H1 (cell line): ENCODE measurements around the gene CASZ1. TPM values are rescaled to one million over a fixed set of nuclear protein-coding genes. Genes with fewer than 3 reads are reported as not detected.

ENCODE experiments used
- BRCA1 ChIP-seq: IDR thresholded peaks from 2 replicates; pipeline ENCODE4 v1.6.1; 2012; ENCODE audit warnings: low read depth, low read length, improper control_type of control experiment
- CHD7 ChIP-seq: fragments of 300-600 bp; sonication (generic); IDR thresholded peaks from 2 replicates; pipeline ENCODE4 v1.7.1; 2012; ENCODE audit warnings: low read length, moderate library complexity, mild to moderate bottlenecking, inconsistent platforms; ENCODE audit not compliant: insufficient replicate concordance
- CREB1 ChIP-seq: IDR thresholded peaks from 2 replicates; pipeline ENCODE4 v1.6.1; 2012; ENCODE audit warnings: inconsistent platforms
- E2F6 ChIP-seq: IDR thresholded peaks from 2 replicates; pipeline ENCODE4 v1.6.1; 2012; ENCODE audit warnings: inconsistent platforms
- EGR1 ChIP-seq: IDR thresholded peaks from 2 replicates; pipeline ENCODE4 v1.6.1; 2011; ENCODE audit warnings: low read depth, low read length, borderline replicate concordance
- FOSL1 ChIP-seq: IDR thresholded peaks from 2 replicates; pipeline ENCODE4 v1.6.1; 2011; ENCODE audit warnings: mild to moderate bottlenecking, low read depth, low read length, moderate library complexity; ENCODE audit not compliant: insufficient read depth
- JUN ChIP-seq: IDR thresholded peaks from 2 replicates; pipeline ENCODE4 v1.6.1; 2011; ENCODE audit warnings: low read depth, mild to moderate bottlenecking, improper control_type of control experiment, low read length
- KDM5A ChIP-seq: fragments of 200-600 bp; IDR thresholded peaks from 2 replicates; pipeline ENCODE4 v1.7.1; 2012; ENCODE audit warnings: mild to moderate bottlenecking, low read length, inconsistent platforms, mixed read lengths
- POLR2A ChIP-seq, 2 experiments: IDR thresholded peaks; 1 replicate in 1 of 2; 2 replicates in 1 of 2; pipeline ENCODE4 v1.6.1; 2011; ENCODE audit warnings: low read depth in 2 of 2, low read length in 2 of 2, mild to moderate bottlenecking in 2 of 2; ENCODE audit errors: control extremely low read depth in 1 of 2
- SP2 ChIP-seq: IDR thresholded peaks from 2 replicates; pipeline ENCODE4 v1.6.1; 2012; ENCODE audit warnings: mild to moderate bottlenecking, low read length, inconsistent platforms
- SUZ12 ChIP-seq: fragments of 200-600 bp; sonication (generic); IDR thresholded peaks from 2 replicates; pipeline ENCODE4 v1.6.1; 2012; ENCODE audit warnings: mild to moderate bottlenecking, inconsistent platforms, low read length, moderate library complexity, mixed read lengths
- TCF12 ChIP-seq: IDR thresholded peaks from 2 replicates; pipeline ENCODE4 v1.6.1; 2011; ENCODE audit warnings: low read depth, mild to moderate bottlenecking, low read length
- polyA plus RNA-seq, 7 experiments: library from polyadenylated mRNA; depleted of rRNA in 3 of 7; stranded (reverse) in 5 of 7; unstranded in 2 of 7; fragments of >200 nt in 5 of 7; fragments of 200-250 nt in 2 of 7; gene quantifications; 1 replicate in 5 of 7; 2 replicates in 1 of 7; 4 replicates in 1 of 7; pipeline versions ENCODE4 v1.2.1 to v1.2.3, GENCODE V29; 2011 to 2013; ENCODE audit warnings: missing spikeins in 2 of 7, mixed read lengths in 2 of 7
- total RNA-seq: library from RNA; stranded (reverse); fragmentation: NEBNext Ultra II Directional; extraction: Animal tissue kit (Norgen Biotek cat#: 25700); gene quantifications from 2 replicates; pipeline ENCODE4 v1.2.1, GENCODE V29; 2021

Gene CASZ1
- total and polyA plus RNA-seq, 2 of the 8 experiments (the other 6 are each of a cell fraction or from before 2014, with no cell fraction given) = 4.4 to 7.7 TPM

- TF ChIP-seq CHD7 (no peak), SUZ12 (no peak), SP2 (no peak), TCF12 (no peak), POLR2A (IDR thresholded peaks at IDR 0.05; ENCODE audit: control extremely low read depth in 1 of 2, low read depth in 2 of 2, low read length in 2 of 2) (no peak), E2F6 (no peak), CREB1 (no peak), JUN (no peak), FOSL1 (no peak), BRCA1 (no peak), KDM5A (no peak), EGR1 (no peak)
Measured at GRCh38 chr1:10686404-10687040, 109.9 kb downstream of the CASZ1 start (continued).
